GM12891 (cell line): ENCODE results near the gene TRIB2.

Source experiments
- PAX5 ChIP-seq: IDR thresholded peaks from 2 replicates; pipeline ENCODE4 v1.6.1; 2011; ENCODE audit warnings: low read length, moderate library complexity, mild to moderate bottlenecking; ENCODE audit not compliant: insufficient read depth, severe bottlenecking
- POLR2A ChIP-seq: IDR thresholded peaks from 2 replicates; pipeline ENCODE4 v1.6.1; 2011; ENCODE audit warnings: low read depth, low read length, control low read depth
- TAF1 ChIP-seq: IDR thresholded peaks from 2 replicates; pipeline ENCODE4 v1.6.1; 2011; ENCODE audit warnings: low read depth, low read length, control low read depth

GRCh38 chr2:12767541-12767940, 50.8 kb downstream of the TRIB2 start:
- no peak for TF ChIP-seq PAX5
- TF ChIP-seq POLR2A = no peak
- TF ChIP-seq TAF1 = no peak
